ENCODE data around the gene MAGEA8. TPM values are rescaled to one million over a fixed set of nuclear protein-coding genes. Genes with fewer than 3 reads are reported as not detected.
"Not testable (repeated sequence)": the region's sequence is repeated elsewhere in the genome, so short reads cannot be mapped to it uniquely, and the experiment has no call there.

Gene MAGEA8
- total and polyA plus RNA-seq, 2 donors (not counting 3 experiments of a cell fraction or from before 2014, with no cell fraction given) = not detected

DNA sequence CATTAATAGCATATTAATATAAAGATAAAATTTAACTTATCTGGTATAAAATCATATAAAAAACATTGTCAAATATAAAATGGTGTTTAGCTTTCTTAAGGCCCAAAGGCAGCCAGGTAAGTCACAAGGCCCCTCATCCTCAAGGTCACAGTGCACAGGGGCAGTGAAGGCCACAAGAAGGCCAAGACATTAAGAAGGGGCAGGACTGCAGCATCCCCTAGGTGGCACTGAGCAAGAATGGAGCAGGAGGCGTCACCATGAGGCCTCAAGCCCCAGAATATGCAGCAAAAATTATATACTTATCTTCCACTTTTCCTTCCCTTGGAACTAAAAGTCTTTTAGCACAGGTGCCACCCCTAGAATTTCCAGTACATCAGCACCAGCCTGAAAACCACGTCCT, 49.5 kb upstream of the MAGEA8 start:
- no peak overlapping the region for H3K9ac ChIP-seq (replicated peaks; ENCODE audit: extremely low read depth, insufficient read depth, low read length)
- ChIA-PET POLR2A (no interaction called here), CTCF (no interaction called here)
- DNase-seq (ENCODE audit: low read depth, low spot score) (no peak), FAIRE-seq (no peak)
- TF ChIP-seq CTCF (IDR thresholded peaks at IDR 0.05; ENCODE audit: extremely low read depth in 1 of 2, insufficient read depth in 1 of 2, low read depth in 1 of 2, low read length in 2 of 2) (no peak), POLR2A (IDR thresholded peaks at IDR 0.05; ENCODE audit: low read depth, low read length) (no peak), GATA2 (IDR thresholded peaks at IDR 0.05; ENCODE audit: insufficient read depth, insufficient read length, low read depth, low read length) (no peak), EZH2 (IDR thresholded peaks at IDR 0.05; ENCODE audit: borderline replicate concordance, low read depth, low read length, severe bottlenecking) (no peak), JUN (IDR thresholded peaks at IDR 0.05; ENCODE audit: borderline replicate concordance, insufficient read depth, insufficient read length, low read depth) (no peak), POLR2AphosphoS5 (IDR thresholded peaks at IDR 0.05; ENCODE audit: insufficient read depth, low read depth, low read length) (no peak), FOS (IDR thresholded peaks at IDR 0.05; ENCODE audit: borderline replicate concordance, insufficient read depth, low read length) (no peak), MYC (IDR thresholded peaks at IDR 0.05; ENCODE audit: low read depth, low read length) (no peak)
- TF ChIP-seq, protein P1, sequence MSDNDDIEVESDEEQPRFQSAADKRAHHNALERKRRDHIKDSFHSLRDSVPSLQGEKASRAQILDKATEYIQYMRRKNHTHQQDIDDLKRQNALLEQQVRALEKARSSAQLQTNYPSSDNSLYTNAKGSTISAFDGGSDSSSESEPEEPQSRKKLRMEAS (IDR thresholded peaks at IDR 0.05; ENCODE audit: insufficient read depth, insufficient read length) = no peak
- H4K20me1 ChIP-seq (replicated peaks; ENCODE audit: control insufficient read depth, extremely low read depth, insufficient read depth, low read length) = no peaks in the 10 kb centered on the region
- no peaks in the 10 kb centered on the region for H3K9me1 ChIP-seq (replicated peaks; ENCODE audit: control insufficient read depth, extremely low read depth, insufficient read depth, low read length)
- H3K27ac ChIP-seq (ENCODE audit: insufficient read depth, low read depth, low read length) = no peak overlapping the region
- no peaks in the 10 kb centered on the region for H3K27me3 ChIP-seq (ENCODE audit: control insufficient read depth in 2 of 2, insufficient read depth in 2 of 2, low read length in 2 of 2)
- intact Hi-C loops (cut with micrococcal nuclease) = no loop called here
- H3K4me1 ChIP-seq (ENCODE audit: control insufficient read depth, extremely low read depth, insufficient read depth, low read length) = no peaks in the 10 kb centered on the region
- H3K36me3 ChIP-seq (ENCODE audit: control insufficient read depth in 2 of 2, extremely low read depth in 1 of 2, insufficient read depth in 2 of 2, low read length in 2 of 2) = no peaks in the 10 kb centered on the region
- no peaks in the 10 kb centered on the region for H3K9me3 ChIP-seq (replicated peaks; ENCODE audit: control insufficient read depth, insufficient read depth, low read length)
- BruUV-seq (replicated peaks) = no TSS peak
- dilution Hi-C loops (cut with MboI; ENCODE audit: extremely low pct_ligation_motif_present, low sequenced_read_pairs) = no loop called here
- no peak overlapping the region for H3K4me3 ChIP-seq (replicated peaks in 1 of 3; ENCODE audit: insufficient read depth in 1 of 3, low read depth in 1 of 3, low read length in 3 of 3)
- no peak overlapping the region for H2AFZ ChIP-seq (ENCODE audit: low read depth, low read length)
- no peak overlapping the region for H3K4me2 ChIP-seq (ENCODE audit: insufficient read depth, low read length)
- H3K79me2 ChIP-seq (ENCODE audit: control insufficient read depth, insufficient read depth, low read length) = no peaks in the 10 kb centered on the region

- intact Hi-C loops (cut with micrococcal nuclease) = not testable (repeated sequence)
These were observed 44.3 kb upstream of the MAGEA8 start for GRCh38 chrX:149836728-149837127.

More at GRCh38 chrX:149836728-149837127, 44.3 kb upstream of the MAGEA8 start:
- FAIRE-seq; H4K20me1 ChIP-seq (replicated peaks; ENCODE audit: control insufficient read depth, extremely low read depth, insufficient read depth, low read length); H3K9ac ChIP-seq (replicated peaks; ENCODE audit: extremely low read depth, insufficient read depth, low read length); H3K9me1 ChIP-seq (replicated peaks; ENCODE audit: control insufficient read depth, extremely low read depth, insufficient read depth, low read length); H3K36me3 ChIP-seq (ENCODE audit: control insufficient read depth in 2 of 2, extremely low read depth in 1 of 2, insufficient read depth in 2 of 2, low read length in 2 of 2); H3K4me2 ChIP-seq (ENCODE audit: insufficient read depth, low read length); CTCF ChIA-PET; H3K27me3 ChIP-seq (ENCODE audit: control insufficient read depth in 2 of 2, insufficient read depth in 2 of 2, low read length in 2 of 2); H3K4me1 ChIP-seq (ENCODE audit: control insufficient read depth, extremely low read depth, insufficient read depth, low read length); POLR2A ChIA-PET; DNase-seq (ENCODE audit: low read depth, low spot score); dilution Hi-C loops (cut with MboI; ENCODE audit: extremely low pct_ligation_motif_present, low sequenced_read_pairs); H3K9me3 ChIP-seq (replicated peaks; ENCODE audit: control insufficient read depth, insufficient read depth, low read length); H3K4me3 ChIP-seq (replicated peaks in 1 of 3; ENCODE audit: insufficient read depth in 1 of 3, low read depth in 1 of 3, low read length in 3 of 3); H3K79me2 ChIP-seq (ENCODE audit: control insufficient read depth, insufficient read depth, low read length); BruUV-seq (replicated peaks); H3K27ac ChIP-seq (ENCODE audit: insufficient read depth, low read depth, low read length); H2AFZ ChIP-seq (ENCODE audit: low read depth, low read length): not testable (repeated sequence)

Data from endothelial cell of umbilical vein (primary cell).